GM18517 (cell line): ENCODE results near the gene MACROD2.

ENCODE experiments used
- ATAC-seq: cut with Tn5 transposase; IDR thresholded peaks from one replicate; pipeline ENCODE4 v1.9.1; 2021; ENCODE audit warnings: mild to moderate bottlenecking, moderate library complexity; ENCODE audit not compliant: unreplicated experiment

MACROD2 gene

DNA sequence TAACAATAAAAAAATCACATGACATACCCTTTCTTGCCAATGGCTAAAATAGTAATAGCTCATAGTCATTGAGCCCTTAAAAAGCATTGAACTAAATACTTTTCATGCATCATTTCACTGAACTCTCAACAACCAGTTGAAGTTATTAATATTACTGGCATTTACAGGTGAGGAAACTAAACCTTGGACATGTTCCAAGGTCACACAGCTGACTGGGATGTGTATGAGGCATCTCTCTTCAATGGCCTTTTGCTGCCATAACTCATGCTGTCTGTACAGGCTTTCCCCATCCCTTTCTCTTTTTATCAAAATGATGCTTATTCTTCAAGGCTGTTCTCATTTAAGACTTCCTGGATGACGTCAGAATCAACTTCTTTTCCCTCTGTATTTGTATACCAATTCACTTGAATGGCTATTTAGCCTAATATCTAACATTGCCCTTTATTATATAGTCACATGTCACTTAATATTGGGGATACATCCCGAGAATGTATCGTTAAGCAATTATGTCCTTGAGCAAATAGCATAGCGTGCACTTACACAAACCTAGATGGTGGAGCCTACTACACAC is 2101.5 kb downstream of the MACROD2 start:
- no peak for ATAC-seq

- ATAC-seq = no peak
These were observed 2102.5 kb downstream of the MACROD2 start for GRCh38 chr20:16097788-16098187.

- no peak for ATAC-seq
These were observed 2103.7 kb downstream of the MACROD2 start for GRCh38 chr20:16098890-16099639.

DNA sequence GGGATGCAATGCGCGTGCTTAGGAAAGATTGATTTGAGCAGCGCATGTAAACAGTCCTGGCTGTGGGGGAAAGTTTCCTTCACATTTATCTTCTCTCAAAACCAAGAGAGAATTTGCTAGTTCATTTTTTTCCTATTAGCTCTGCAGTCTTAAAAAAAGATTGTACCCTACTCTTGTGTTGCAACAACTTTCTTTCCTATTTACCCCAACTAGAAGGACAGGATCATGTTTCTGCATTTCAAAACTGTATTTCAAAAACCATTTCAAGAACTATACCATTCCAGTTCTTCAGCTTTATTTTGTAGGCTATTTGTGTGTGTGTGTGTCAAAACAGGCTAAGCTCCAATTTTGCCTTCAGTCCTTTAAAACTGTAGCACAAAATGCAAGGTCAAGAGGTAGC is 2104.8 kb downstream of the MACROD2 start:
- no peak for ATAC-seq

DNA sequence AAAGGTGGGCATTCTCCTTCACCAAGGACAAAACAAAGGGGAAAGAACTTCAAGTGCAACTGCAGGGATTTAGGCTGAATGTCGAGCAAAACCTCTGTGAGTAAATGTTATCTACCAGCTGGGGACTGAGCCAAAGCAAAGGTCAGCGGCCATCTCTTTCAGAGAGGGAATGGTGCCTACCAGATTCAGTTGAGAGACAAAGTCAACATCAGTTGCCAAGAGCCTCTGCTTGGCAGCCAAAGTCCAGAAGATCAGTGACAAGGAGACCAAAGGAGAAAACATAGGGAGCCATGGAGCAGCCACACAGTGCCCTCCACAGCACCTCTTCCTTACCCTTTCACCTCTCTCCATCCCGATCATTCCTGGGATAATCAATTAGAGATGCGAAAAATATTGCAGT is 2105.5 kb downstream of the MACROD2 start:
- no peak for ATAC-seq
